Astrocyte (in vitro differentiated cells and primary cell): ENCODE data around the gene HDAC1.
"Not testable (repeated sequence)": the region's sequence is repeated elsewhere in the genome, so short reads cannot be mapped to it uniquely, and the experiment has no call there.

Experiments used
- CTCF ChIP-seq: IDR thresholded peaks from 2 replicates; pipeline ENCODE4 v1.5.1; 2011; ENCODE audit warnings: low read depth, mild to moderate bottlenecking, inconsistent platforms, low read length, moderate library complexity; ENCODE audit not compliant: insufficient read depth
- EZH2 ChIP-seq: IDR thresholded peaks from 2 replicates; pipeline ENCODE4 v1.6.1; 2012; ENCODE audit warnings: mild to moderate bottlenecking, low read length, inconsistent platforms; ENCODE audit not compliant: insufficient read depth

- TF ChIP-seq CTCF, EZH2: not testable (repeated sequence)
Observed at GRCh38 chr1:32355778-32356177, 63.9 kb downstream of the HDAC1 start.
